Measurements from ENCODE around the gene TNS3.

Gene TNS3

GRCh38 chr7:47330026-47330425 is 251.9 kb downstream of the TNS3 start:
- no peak for DNase-seq (ENCODE audit: low read depth, low spot score)
- in situ Hi-C loops (cut with HindIII; ENCODE audit: low sequenced_read_pairs), result no loop called here
- no peak for TF ChIP-seq CTCF (IDR thresholded peaks at IDR 0.05; ENCODE audit: low read depth, low read length)
- no peak overlapping the region for H3K4me3 ChIP-seq (ENCODE audit: low read depth, low read length)

DNA sequence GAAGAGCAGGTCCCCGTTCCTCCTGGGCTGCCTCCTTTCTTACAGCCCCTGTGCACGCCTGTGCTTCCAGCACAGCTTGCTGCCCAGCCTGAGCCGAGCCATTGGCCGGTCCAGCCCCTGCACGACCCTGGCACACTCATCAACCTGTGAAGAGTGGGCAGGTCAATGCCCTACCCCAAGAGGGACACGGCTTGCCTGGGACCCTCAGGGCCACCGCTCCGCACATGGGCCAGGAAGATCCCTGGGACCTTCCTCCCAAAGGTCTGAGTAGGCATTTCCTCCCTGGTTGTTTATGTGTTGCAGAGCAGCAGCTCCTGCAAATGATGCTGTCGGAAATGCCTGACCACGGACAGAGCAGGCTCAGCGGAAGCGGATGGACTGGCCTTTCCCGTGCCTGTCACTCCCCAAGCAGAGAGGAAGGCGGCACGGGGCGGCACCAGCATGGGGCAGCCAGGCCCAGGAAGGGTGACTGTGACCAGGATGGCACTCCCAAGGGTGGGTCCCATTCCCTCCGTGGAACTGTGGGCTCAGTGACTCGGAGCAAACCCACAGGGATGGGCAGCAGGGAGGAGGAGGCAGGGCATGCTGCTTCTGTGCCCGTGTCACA is 252.5 kb downstream of the TNS3 start:
- H3K4me3 ChIP-seq (ENCODE audit: low read depth, low read length), result no peak overlapping the region
- TF ChIP-seq CTCF (IDR thresholded peaks at IDR 0.05; ENCODE audit: low read depth, low read length), result no peak
- no peak for DNase-seq (ENCODE audit: low read depth, low spot score)
- in situ Hi-C loops (cut with HindIII; ENCODE audit: low sequenced_read_pairs), result no loop called here

GRCh38 chr7:47328392-47329319 is 253.3 kb downstream of the TNS3 start:
- no peak for TF ChIP-seq CTCF (IDR thresholded peaks at IDR 0.05; ENCODE audit: low read depth, low read length)
- peak overlapping the region; percentile 1 for H3K4me3 ChIP-seq (ENCODE audit: low read depth, low read length)
- in situ Hi-C loops (cut with HindIII; ENCODE audit: low sequenced_read_pairs), result no loop called here
- no peak for DNase-seq (ENCODE audit: low read depth, low spot score)

DNA sequence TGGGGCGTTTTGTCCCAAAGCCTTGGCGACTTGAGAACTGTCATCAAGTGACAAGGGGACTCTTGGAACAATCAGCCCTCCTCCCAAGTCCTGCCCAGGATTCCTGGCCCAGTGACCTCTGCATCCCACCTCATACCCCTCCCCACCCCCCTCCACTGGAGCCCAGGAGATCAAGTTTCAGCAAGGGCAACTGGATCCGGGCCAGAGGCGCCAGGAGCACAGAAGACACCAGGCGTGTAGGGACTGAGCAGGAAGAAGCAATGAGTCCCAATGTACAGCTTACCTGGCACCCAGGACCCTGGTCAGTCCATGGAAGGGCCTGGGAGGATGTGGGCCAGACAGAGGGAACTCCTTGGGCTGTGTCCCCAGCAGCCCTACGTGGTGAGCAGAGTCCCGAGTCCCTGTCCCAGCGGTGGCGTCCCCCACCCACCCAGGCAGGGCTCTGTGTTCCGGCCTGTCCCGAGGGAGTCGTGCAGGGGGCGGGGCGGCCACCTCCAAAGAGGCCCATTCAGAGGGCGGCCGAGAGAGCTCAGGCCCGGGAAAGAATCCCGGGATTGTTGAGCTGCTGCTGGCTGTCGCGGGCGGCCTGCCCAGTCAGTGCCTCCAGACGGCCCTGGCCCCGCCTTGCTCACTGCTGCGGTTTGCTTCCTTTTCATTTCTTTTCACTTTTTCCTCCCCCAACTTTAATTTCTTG is 254.1 kb downstream of the TNS3 start:
- H3K4me3 ChIP-seq (ENCODE audit: low read depth, low read length), result peak overlapping the region; percentile 43
- in situ Hi-C loops (cut with HindIII; ENCODE audit: low sequenced_read_pairs), result no loop called here
- no peak for TF ChIP-seq CTCF (IDR thresholded peaks at IDR 0.05; ENCODE audit: low read depth, low read length)
- peak; percentile 86 for DNase-seq (ENCODE audit: low read depth, low spot score)

DNA sequence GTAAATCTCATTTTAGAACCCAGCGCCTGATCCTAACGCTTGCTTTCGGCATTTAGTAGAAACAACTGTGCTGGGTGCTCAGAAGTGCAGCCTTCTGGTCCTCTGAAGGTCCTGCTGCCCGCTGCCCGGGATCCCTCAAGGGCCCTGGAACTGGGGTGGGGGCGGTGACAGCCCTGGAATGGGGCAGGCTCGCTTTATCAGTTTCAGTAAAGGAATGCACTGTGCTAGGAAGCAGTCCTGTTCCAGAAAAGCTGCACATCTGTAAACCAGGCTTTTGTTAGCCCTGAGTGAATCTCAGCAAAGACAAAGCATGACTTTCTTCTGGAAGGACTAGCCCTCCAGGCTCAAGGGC is 254.6 kb downstream of the TNS3 start:
- peak; percentile 44 for DNase-seq (ENCODE audit: low read depth, low spot score)
- in situ Hi-C loops (cut with HindIII; ENCODE audit: low sequenced_read_pairs), result no loop called here
- peak overlapping the region; percentile 43 for H3K4me3 ChIP-seq (ENCODE audit: low read depth, low read length)
- no peak for TF ChIP-seq CTCF (IDR thresholded peaks at IDR 0.05; ENCODE audit: low read depth, low read length)

DNA sequence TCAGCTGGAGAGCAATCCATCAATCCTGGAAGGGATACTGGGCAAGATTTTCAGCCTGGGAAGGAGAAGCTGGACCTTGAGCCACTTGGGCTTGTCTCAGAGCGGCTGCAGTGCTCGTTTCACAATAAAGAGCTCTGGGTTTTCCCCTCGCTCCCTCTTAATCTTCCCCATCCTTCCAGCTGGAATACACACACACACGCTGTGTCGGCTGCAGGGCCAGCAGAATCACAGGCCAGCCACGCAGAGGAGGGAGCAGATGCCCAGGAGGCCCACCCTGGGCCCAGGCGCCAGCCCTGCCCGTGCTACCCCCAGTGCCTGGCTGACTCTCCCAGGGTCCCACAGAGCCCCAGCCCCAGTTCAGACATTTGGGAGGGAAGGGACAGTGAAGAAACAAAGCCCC is 255.1 kb downstream of the TNS3 start:
- TF ChIP-seq CTCF (IDR thresholded peaks at IDR 0.05; ENCODE audit: low read depth, low read length), result no peak
- H3K4me3 ChIP-seq (ENCODE audit: low read depth, low read length), result peak overlapping the region; percentile 43
- in situ Hi-C loops (cut with HindIII; ENCODE audit: low sequenced_read_pairs), result no loop called here
- peak; percentile 64 for DNase-seq (ENCODE audit: low read depth, low spot score)
